ENCODE results near the gene SPATS2.

DNA sequence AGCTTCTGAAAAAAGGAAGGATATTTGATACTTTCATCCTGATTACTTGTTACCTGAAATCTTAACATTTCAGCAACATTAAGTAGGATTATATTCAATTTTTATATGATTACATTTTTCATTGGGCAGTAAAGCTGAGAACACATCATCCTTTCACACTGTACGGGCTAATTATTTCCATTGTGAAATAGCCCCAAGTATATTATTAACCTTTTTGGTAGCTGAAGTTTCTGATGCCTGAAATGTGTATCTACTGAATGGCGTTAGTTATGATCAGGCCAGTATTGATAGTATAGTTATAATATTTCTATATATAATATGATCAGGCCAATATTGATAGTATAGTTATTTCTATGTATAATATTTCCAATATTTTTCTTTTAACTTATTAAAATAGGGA, 10.1 kb downstream of the SPATS2 start:
- no peak for TF ChIP-seq POLR2A (IDR thresholded peaks at IDR 0.05)
- TF ChIP-seq, protein P1, sequence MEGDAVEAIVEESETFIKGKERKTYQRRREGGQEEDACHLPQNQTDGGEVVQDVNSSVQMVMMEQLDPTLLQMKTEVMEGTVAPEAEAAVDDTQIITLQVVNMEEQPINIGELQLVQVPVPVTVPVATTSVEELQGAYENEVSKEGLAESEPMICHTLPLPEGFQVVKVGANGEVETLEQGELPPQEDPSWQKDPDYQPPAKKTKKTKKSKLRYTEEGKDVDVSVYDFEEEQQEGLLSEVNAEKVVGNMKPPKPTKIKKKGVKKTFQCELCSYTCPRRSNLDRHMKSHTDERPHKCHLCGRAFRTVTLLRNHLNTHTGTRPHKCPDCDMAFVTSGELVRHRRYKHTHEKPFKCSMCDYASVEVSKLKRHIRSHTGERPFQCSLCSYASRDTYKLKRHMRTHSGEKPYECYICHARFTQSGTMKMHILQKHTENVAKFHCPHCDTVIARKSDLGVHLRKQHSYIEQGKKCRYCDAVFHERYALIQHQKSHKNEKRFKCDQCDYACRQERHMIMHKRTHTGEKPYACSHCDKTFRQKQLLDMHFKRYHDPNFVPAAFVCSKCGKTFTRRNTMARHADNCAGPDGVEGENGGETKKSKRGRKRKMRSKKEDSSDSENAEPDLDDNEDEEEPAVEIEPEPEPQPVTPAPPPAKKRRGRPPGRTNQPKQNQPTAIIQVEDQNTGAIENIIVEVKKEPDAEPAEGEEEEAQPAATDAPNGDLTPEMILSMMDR (IDR thresholded peaks at IDR 0.05 in 4 of 5, conservative IDR thresholded peaks at IDR 0.05 in 1 of 5), result no peak
